Measurements from ENCODE around the gene PRRC2B.
"Not testable (repeated sequence)": the region's sequence is repeated elsewhere in the genome, so short reads cannot be mapped to it uniquely, and the experiment has no call there.

The PRRC2B gene

DNA sequence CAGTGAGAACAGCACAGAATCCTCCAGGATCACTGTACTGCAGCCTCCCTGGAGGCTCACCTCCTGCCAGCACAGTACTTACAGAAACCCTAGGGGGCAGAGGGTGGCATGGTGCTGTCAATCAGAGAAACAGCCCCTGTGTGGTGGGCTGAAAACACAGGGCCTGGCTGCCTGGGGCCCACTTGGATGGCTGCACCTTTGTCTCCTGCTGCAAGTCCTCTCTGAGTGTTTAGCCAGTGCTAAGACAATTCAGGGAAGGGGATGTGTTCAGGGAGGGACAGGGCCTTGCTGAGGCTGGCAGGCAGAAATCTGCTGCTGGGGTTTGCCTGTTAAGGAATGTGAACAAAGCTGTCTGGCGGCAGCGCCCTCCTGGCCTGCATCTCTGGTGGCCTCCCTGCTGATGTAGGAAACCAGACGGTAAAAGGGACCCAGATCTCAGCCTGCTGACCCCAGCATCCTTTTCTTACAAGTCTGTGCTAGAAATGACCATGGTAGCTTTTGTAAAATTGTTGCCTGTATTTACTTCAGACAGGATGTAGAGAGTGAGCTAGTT, 39.5 kb downstream of the PRRC2B start:
- DNase-seq (ENCODE audit: low read depth in 1 of 2, low spot score in 1 of 2), result no peak

- no peak for DNase-seq (ENCODE audit: low read depth in 1 of 2, low spot score in 1 of 2)
Observed at GRCh38 chr9:131434673-131435072, 40.8 kb downstream of the PRRC2B start.

DNA sequence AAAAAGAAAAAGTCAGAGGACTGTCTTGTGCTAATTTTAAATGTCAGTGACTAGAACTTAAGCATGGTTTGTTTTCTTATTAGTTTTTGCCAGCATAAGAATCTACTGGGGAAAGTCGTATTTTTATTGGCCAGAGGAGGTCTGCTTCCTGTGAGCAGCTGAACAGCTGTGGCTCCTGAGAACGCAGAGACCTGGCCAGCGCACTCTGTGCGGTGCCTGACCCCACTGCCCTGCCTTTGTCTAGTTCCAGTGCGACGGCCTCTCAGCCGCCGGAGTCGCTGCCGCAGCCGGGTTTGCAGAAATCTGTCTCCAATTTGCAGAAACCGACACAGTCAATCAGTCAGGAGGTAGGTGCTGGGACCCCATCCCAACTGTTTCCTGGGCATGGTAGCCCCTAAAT, 42.5 kb downstream of the PRRC2B start:
- no peak for DNase-seq (ENCODE audit: low read depth in 1 of 2, low spot score in 1 of 2)

- DNase-seq (ENCODE audit: low read depth in 1 of 2, low spot score in 1 of 2), result no peak
Observed at GRCh38 chr9:131436865-131437271, 43.0 kb downstream of the PRRC2B start.

DNA sequence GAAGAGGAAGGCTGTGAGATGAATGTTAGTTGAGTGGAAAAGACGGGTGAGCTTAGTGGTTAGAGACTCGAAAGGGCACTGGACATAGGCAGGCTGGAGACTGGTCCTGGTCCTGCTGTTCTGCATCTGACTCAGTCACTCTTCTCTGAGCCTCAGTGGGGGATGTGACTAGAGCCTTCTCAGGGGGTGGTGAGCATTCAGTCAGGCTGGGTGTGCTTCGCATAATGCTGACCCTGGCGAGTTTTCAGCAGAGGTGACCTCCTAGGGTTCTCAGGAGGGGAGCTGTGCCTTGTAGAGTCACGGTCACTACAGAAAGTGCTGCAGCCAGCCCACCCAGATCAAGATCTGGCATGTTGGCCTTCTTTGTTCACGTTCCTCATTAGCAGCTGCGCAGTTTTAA, 44.3 kb downstream of the PRRC2B start:
- no peak for DNase-seq (ENCODE audit: low read depth in 1 of 2, low spot score in 1 of 2)

- no peak for DNase-seq (ENCODE audit: low read depth in 1 of 2, low spot score in 1 of 2)
Observed at GRCh38 chr9:131439224-131439623, 45.3 kb downstream of the PRRC2B start.

DNA sequence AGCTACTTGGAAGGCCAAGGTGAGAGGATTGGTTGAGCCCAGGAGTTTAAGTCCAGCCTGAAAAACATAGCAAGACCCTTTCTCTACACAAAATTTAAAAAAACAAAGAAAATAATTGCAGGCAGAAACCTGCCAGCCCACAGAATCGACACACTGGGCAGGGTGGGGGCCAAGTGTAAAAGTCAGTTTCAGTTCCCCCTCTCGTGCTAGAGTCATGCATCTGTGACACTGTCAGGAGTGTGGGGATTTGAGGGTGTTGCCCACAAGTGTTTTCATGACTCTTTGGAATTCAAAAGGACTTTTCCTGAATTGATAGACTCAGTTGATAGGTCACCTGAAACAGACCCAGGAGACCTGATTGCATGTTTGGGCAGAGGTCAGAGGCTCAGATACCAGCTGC, 47.6 kb downstream of the PRRC2B start:
- DNase-seq (ENCODE audit: low read depth in 1 of 2, low spot score in 1 of 2), result no peak

- no peak for DNase-seq (ENCODE audit: low read depth in 1 of 2, low spot score in 1 of 2)
Observed at GRCh38 chr9:131442351-131442750, 48.5 kb downstream of the PRRC2B start.

GRCh38 chr9:131443648-131444047, 49.8 kb downstream of the PRRC2B start:
- DNase-seq (ENCODE audit: low read depth in 1 of 2, low spot score in 1 of 2), result no peak

DNA sequence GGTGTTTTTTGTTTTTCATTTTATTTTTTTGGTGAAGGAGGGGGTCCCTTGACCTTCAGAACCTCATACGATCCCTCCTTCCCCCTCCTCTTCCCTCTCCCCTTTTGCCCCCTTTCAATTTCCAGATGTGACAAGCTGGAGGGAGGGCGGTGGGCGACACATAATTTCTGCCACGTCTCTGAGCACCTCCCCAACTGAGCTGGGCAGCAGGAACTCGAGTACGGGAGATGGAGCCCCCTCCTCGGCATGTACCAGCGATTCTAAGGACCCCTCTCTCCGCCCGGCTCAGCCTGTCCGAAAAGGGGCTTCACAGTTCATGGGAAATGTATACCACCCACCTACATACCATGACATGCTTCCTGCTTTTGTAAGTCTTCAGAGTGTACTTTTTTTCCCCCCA, 52.4 kb downstream of the PRRC2B start:
- no peak for DNase-seq (ENCODE audit: low read depth in 1 of 2, low spot score in 1 of 2)

DNA sequence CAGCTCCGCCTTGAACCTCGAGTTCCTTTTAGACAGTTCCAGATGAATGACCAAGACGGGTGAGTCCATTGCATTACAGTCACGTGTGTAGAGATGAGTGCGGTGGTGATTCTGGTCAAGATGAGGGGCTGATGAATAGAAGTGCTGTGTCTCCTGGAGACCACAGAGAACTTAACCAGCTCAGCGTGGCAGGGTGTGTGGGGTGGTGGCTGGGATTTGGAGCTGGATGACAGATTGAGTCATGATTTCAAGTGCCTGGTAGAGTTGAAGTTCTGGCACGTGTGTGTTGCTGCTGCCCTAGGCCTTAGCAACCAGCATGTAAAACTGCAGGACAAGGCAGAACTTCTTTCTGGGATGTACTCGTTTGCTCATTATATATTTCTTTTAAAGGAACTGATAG, 53.3 kb downstream of the PRRC2B start:
- DNase-seq (ENCODE audit: low read depth in 1 of 2, low spot score in 1 of 2), result no peak

- no peak for DNase-seq (ENCODE audit: low read depth in 1 of 2, low spot score in 1 of 2)
Observed at GRCh38 chr9:131447600-131447999, 53.7 kb downstream of the PRRC2B start.

DNA sequence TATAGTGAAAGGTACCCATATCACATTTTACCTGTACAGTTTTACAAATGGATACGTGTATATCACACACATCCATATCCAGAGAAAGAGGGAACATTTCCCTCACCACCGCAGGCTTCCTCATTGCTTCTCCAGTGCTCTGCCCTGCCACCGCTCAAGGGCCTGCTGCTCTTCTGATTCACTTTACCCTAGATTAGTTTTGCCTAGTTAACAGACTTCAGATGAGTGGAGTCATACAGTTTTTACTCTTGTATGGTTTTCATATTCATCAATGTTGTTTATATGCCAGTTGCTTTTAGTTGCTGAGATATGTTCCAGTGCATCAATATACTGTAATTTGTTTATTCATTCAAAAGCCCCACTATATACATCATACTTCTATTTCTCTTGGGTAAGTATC, 54.9 kb downstream of the PRRC2B start:
- DNase-seq (ENCODE audit: low read depth in 1 of 2, low spot score in 1 of 2), result no peak

DNA sequence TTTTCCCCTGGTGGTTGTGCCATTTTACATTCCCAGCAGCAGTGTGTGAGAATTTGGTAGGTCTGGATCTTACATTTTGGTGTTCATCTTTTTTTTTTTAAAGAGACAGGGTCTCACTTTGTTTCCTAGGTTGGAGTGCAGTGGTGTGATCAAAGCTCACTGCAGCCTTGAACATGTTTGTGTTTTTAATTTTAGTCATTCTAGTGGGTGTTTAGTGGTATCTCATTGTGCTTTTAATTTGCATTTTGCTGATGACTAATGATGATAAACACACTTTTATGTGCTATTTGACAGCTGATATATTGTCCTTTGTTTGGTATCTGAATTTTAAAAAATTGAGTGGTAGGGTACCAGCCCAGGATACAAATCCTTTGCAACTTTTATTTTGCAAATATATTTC, 55.4 kb downstream of the PRRC2B start:
- no peak for DNase-seq (ENCODE audit: low read depth in 1 of 2, low spot score in 1 of 2)

DNA sequence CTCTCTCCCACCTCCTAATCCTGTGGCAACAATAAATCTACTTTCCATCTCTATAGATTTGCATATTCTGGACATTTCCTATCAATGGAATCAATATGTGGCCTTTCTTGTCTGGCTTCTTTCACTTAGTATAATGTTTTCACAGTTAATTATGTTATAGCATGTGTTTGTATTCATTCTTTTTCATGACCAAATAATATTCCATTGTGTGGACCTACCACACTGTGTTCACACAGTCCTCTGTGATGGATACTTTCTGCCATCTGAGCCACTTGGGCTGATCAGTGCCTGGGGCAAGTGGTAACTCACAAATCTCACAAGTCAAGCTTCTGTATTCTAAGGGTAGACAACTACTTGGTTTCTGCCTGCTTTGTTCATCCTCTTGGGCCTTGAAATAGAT, 60.1 kb downstream of the PRRC2B start:
- DNase-seq (ENCODE audit: low read depth in 1 of 2, low spot score in 1 of 2), result no peak

DNA sequence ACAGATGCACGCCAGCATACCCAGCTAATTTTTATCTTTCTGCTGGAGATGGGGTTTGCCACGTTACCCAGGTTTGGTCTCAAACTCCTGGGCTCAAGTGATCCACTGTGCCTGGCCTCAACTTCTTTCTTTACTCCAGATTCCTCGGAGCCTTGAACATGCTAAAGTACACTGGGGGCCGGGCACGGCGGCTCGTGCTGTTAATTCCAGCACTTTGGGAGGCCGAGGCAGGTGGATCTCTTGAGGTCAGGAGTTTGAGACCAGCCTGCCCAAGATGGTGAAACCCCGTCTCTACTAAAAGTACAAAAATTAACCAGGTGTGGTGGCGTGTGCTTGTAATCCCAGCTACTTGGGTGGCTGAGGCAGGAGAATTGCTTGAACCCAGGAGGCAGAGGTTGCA, 61.8 kb downstream of the PRRC2B start:
- not testable (repeated sequence) for DNase-seq (ENCODE audit: low read depth in 1 of 2, low spot score in 1 of 2)

DNA sequence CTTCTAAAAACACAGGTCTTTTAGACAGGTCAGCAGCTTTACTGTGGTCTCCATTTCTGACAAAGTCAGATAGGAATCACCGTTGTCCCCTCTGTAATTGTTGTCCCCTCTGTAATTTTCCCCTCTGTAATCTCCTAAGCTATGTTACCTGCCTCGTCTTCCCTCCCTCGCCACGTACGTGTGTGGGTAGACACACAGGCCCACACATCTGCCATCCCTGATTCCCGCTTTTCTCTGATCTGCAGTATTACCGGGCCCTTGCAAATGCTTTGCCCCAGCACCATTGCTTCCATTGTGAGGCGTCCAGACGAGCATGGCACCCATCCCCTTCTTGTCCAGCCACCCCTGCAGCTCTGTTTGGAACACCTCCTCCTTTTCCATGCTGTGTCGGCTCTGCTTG, 63.9 kb downstream of the PRRC2B start:
- no peak for DNase-seq (ENCODE audit: low read depth in 1 of 2, low spot score in 1 of 2)

GRCh38 chr9:131459056-131459455, 65.2 kb downstream of the PRRC2B start:
- DNase-seq (ENCODE audit: low read depth in 1 of 2, low spot score in 1 of 2), result no peak

GRCh38 chr9:131461166-131461565, 67.3 kb downstream of the PRRC2B start:
- DNase-seq (ENCODE audit: low read depth in 1 of 2, low spot score in 1 of 2), result no peak

- no peak for DNase-seq (ENCODE audit: low read depth in 1 of 2, low spot score in 1 of 2)
Observed at GRCh38 chr9:131464354-131465000, 70.6 kb downstream of the PRRC2B start.

- no peak for DNase-seq (ENCODE audit: low read depth in 1 of 2, low spot score in 1 of 2)
Observed at GRCh38 chr9:131465401-131465800, 71.5 kb downstream of the PRRC2B start.

GRCh38 chr9:131467214-131467935, 73.5 kb downstream of the PRRC2B start:
- no peak for DNase-seq (ENCODE audit: low read depth in 1 of 2, low spot score in 1 of 2)

DNA sequence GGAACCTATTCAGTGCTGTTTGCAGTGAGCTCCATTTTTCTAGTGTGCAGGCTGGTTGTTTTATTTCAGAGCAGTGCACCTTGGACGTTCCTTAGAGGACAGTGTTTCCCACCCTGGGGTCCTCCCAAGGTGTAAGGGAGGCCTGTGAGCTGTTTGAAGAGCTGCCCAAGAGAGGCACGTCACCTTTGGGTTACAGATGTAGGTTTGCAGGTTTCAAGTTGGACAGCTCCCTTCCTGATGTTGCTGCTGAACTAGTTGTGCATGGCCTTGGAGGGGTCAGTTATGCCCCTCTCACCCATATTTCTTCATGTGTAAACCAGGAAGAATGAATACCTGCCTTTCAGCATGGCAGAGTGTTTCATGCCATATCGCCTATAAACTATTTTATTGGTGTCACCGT, 74.1 kb downstream of the PRRC2B start:
- DNase-seq (ENCODE audit: low read depth in 1 of 2, low spot score in 1 of 2), result no peak
